CD4-positive, alpha-beta T cell treated with Interferon gamma for 1 hour (primary cell): ENCODE data around the gene PLK3.
A peak's percentile ranks its signal among the peaks of the same experiment; 100 is the strongest.
"Not testable (repeated sequence)": the region's sequence is repeated elsewhere in the genome, so short reads cannot be mapped to it uniquely, and the experiment has no call there.

Experiments used
- DNase-seq: peaks from one replicate; pipeline ENCODE4 v3.0.0-alpha.2; 2020

Gene PLK3

GRCh38 chr1:44810101-44810761 is 10.1 kb downstream of the PLK3 start:
- peak; percentile 52 for DNase-seq

- DNase-seq = not testable (repeated sequence)
These were observed 10.6 kb downstream of the PLK3 start for GRCh38 chr1:44810762-44811105.

GRCh38 chr1:44811234-44811633 is 11.1 kb downstream of the PLK3 start:
- no peak for DNase-seq

GRCh38 chr1:44812822-44813543 is 12.8 kb downstream of the PLK3 start:
- no peak for DNase-seq

- not testable (repeated sequence) for DNase-seq
These were observed 15.7 kb downstream of the PLK3 start for GRCh38 chr1:44815926-44816325.

GRCh38 chr1:44817307-44817706 is 17.1 kb downstream of the PLK3 start:
- no peak for DNase-seq

- no peak for DNase-seq
These were observed 17.8 kb downstream of the PLK3 start for GRCh38 chr1:44817771-44818495.

- DNase-seq = no peak
These were observed 19.0 kb downstream of the PLK3 start for GRCh38 chr1:44819196-44819607.

GRCh38 chr1:44819608-44820327 is 19.6 kb downstream of the PLK3 start:
- DNase-seq = peak; percentile 90

- no peak for DNase-seq
These were observed 20.4 kb downstream of the PLK3 start for GRCh38 chr1:44820328-44821239.

- no peak for DNase-seq
These were observed 21.1 kb downstream of the PLK3 start for GRCh38 chr1:44821240-44821715.

- DNase-seq = no peak
These were observed 22.0 kb downstream of the PLK3 start for GRCh38 chr1:44822131-44822701.

GRCh38 chr1:44822981-44823451 is 22.8 kb downstream of the PLK3 start:
- DNase-seq = no peak

- DNase-seq = not testable (repeated sequence)
These were observed 24.2 kb downstream of the PLK3 start for GRCh38 chr1:44824392-44824791.

- peak; percentile 60 for DNase-seq
These were observed 26.4 kb downstream of the PLK3 start for GRCh38 chr1:44826375-44827196.

- no peak for DNase-seq
These were observed 27.2 kb downstream of the PLK3 start for GRCh38 chr1:44827197-44828002.

GRCh38 chr1:44828003-44828651 is 27.9 kb downstream of the PLK3 start:
- no peak for DNase-seq

- DNase-seq = no peak
These were observed 28.8 kb downstream of the PLK3 start for GRCh38 chr1:44828841-44829440.
